ENCODE measurements around the gene HPCAL4.

DNA sequence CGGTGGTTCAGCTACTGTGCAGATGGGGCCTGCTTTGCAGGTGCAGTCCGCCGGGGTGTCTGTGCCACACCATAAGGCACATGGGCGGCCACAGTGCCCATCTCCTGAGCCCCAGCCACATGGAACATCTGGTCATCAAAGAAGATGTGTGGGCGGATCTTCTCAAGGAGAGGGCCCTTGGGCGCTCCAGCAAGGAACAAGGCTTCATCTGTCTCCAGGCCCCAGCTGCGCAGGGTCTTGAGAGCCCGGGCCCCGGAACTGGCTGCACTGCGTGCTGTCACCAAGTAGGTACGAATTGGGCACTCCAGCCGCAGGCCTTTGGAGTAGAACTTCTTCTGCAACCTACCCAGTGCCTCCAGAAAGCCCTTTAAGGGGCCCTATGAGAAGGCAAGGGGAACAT, 32.1 kb downstream of the HPCAL4 start:
- TF ChIP-seq, protein P1, sequence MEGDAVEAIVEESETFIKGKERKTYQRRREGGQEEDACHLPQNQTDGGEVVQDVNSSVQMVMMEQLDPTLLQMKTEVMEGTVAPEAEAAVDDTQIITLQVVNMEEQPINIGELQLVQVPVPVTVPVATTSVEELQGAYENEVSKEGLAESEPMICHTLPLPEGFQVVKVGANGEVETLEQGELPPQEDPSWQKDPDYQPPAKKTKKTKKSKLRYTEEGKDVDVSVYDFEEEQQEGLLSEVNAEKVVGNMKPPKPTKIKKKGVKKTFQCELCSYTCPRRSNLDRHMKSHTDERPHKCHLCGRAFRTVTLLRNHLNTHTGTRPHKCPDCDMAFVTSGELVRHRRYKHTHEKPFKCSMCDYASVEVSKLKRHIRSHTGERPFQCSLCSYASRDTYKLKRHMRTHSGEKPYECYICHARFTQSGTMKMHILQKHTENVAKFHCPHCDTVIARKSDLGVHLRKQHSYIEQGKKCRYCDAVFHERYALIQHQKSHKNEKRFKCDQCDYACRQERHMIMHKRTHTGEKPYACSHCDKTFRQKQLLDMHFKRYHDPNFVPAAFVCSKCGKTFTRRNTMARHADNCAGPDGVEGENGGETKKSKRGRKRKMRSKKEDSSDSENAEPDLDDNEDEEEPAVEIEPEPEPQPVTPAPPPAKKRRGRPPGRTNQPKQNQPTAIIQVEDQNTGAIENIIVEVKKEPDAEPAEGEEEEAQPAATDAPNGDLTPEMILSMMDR (IDR thresholded peaks at IDR 0.05): no peak
- TF ChIP-seq POLR2A (IDR thresholded peaks at IDR 0.05): no peak
